Adrenal gland (tissue), 12 donors: ENCODE measurements around the gene MAPT. TPM values are rescaled to one million over a fixed set of nuclear protein-coding genes. Genes with fewer than 3 reads are reported as not detected.

ENCODE experiments used
- DNase-seq, 7 donors: peaks; one replicate each; pipeline ENCODE4 v3.0.0-alpha.2; 2019 to 2020
- H3K27ac ChIP-seq, 5 donors: fragments of 200-600 bp; sonication (generic) in 4 of 5; 1 replicate in 3 of 5; 2 replicates in 2 of 5; pipeline versions ENCODE4 v1.5.1 to v1.8.0; 2016 to 2020; ENCODE audit warnings: mild to moderate bottlenecking in 1 of 5
- H3K27me3 ChIP-seq: fragments of 200-600 bp; 2 replicates; pipeline ENCODE4 v1.8.0; 2021
- H3K36me3 ChIP-seq, 2 donors: fragments of 200-600 bp; replicated peaks in 1 of 2; 1 replicate in 1 of 2; 2 replicates in 1 of 2; pipeline versions ENCODE4 v1.5.1 to v1.8.0; 2018 to 2022
- H3K4me1 ChIP-seq, 2 donors: fragments of 200-600 bp; replicated peaks in 1 of 2; 1 replicate in 1 of 2; 2 replicates in 1 of 2; pipeline versions ENCODE4 v1.5.1 to v1.8.0; 2018 to 2021
- H3K4me3 ChIP-seq, 4 donors: fragments of 200-600 bp; sonication (generic) in 3 of 4; one replicate each; pipeline ENCODE4 v1.5.1; 2016 to 2018
- H3K9me3 ChIP-seq, 3 donors: fragments of 200-600 bp; sonication (generic) in 1 of 3; replicated peaks in 1 of 3; 1 replicate in 2 of 3; 2 replicates in 1 of 3; pipeline versions ENCODE4 v1.5.1 to v1.8.0; 2016 to 2021
- CTCF ChIP-seq, 6 experiments: fragments of 450-650 bp in 4 of 6; fragments of 200-600 bp in 2 of 6; sonication (generic) in 1 of 6; IDR thresholded peaks; 1 replicate in 5 of 6; 2 replicates in 1 of 6; pipeline versions ENCODE4 v1.5.1 to v1.8.0; 2016 to 2021; ENCODE audit warnings: antibody characterized with exemption in 6 of 6, mild to moderate bottlenecking in 2 of 6, moderate library complexity in 1 of 6
- POLR2A ChIP-seq, 2 donors: fragments of 450-650 bp; IDR thresholded peaks; one replicate each; pipeline ENCODE4 v1.6.1; 2017; ENCODE audit warnings: antibody characterized with exemption in 2 of 2, mild to moderate bottlenecking in 2 of 2, moderate library complexity in 1 of 2
- WGBS, 4 donors: extraction: QIAGEN DNeasy Blood & Tissue Kit in 2 of 4; methylation state at CpG; one replicate each; pipeline versions ENCODE4 v1.1.5 to v1.1.7; 2013 to 2017; 5-methylcytosine and 5-hydroxymethylcytosine counted together
- intact Hi-C, 2 donors: fragments of 100-400 bp; cut with DNase I; formaldehyde crosslinking; loops; one replicate each; pipeline versions ENCODE4 v1.14.1 to v1.15.0; 2022 to 2023
- polyA plus RNA-seq, 3 donors: library from polyadenylated mRNA; stranded (reverse); fragments of 200-250 nt in 2 of 3; fragments of 350-450 nt in 1 of 3; fragmentation: Illumina TruSeq in 1 of 3; extraction: RNeasy Lipid Tissue Mini Kit (QIAGEN cat#74804) in 1 of 3; gene quantifications; one replicate each; pipeline ENCODE4 v1.2.3, GENCODE V29; 2013 to 2014
- total RNA-seq, 9 donors: library from RNA; depleted of rRNA in 4 of 9; stranded (reverse); fragments of >200 nt in 4 of 9; fragments of 120-200 nt in 1 of 9; fragmentation: NEBNext Ultra II Directional in 1 of 9; extraction: Animal tissue kit (Norgen Biotek cat#: 25700) in 1 of 9; gene quantifications; one replicate each; pipeline versions ENCODE4 v1.1.0 to v1.2.4, GENCODE V29; 2013 to 2023
- donor health status: healthy with polysubstance abuse.
- donor health status: Bipolar disorder and iron deficiency.
- donor health status: DM: yes; HTN: yes; CAD: no.
- donor health status: DM: no; HTN: no; CAD: no.
- donor health status: DM: no; HTN: no; CAD: no.
- donor health status: DM: yes; HTN: yes; CAD: no.

Gene MAPT
- total and polyA plus RNA-seq, 12 donors: 0.72 to 17.6 (median 3.3) TPM

DNA sequence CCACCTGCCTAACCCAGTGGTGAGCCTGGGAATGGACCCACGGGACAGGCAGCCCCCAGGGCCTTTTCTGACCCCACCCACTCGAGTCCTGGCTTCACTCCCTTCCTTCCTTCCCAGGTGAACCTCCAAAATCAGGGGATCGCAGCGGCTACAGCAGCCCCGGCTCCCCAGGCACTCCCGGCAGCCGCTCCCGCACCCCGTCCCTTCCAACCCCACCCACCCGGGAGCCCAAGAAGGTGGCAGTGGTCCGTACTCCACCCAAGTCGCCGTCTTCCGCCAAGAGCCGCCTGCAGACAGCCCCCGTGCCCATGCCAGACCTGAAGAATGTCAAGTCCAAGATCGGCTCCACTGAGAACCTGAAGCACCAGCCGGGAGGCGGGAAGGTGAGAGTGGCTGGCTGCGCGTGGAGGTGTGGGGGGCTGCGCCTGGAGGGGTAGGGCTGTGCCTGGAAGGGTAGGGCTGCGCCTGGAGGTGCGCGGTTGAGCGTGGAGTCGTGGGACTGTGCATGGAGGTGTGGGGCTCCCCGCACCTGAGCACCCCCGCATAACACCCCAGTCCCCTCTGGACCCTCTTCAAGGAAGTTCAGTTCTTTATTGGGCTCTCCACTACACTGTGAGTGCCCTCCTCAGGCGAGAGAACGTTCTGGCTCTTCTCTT, 102.1 kb downstream of the MAPT start:
- Histone ChIP-seq H3K4me1 (no peaks in the 10 kb centered on the region), H3K4me3 (no peak overlapping the region), H3K36me3 (no peaks in the 10 kb centered on the region), H3K27ac (no peak overlapping the region), H3K9me3 (no peaks in the 10 kb centered on the region), H3K27me3 (no peaks in the 10 kb centered on the region)
- DNase-seq: no peak
- intact Hi-C loops: no loop called here
- no peak for TF ChIP-seq CTCF (IDR thresholded peaks at IDR 0.05)
- TF ChIP-seq POLR2A (IDR thresholded peaks at IDR 0.05): no peak
- WGBS, 4 donors: 84 to 88% (median 86%) methylated on average over 11 to 31 of the region's 31 CpGs

DNA sequence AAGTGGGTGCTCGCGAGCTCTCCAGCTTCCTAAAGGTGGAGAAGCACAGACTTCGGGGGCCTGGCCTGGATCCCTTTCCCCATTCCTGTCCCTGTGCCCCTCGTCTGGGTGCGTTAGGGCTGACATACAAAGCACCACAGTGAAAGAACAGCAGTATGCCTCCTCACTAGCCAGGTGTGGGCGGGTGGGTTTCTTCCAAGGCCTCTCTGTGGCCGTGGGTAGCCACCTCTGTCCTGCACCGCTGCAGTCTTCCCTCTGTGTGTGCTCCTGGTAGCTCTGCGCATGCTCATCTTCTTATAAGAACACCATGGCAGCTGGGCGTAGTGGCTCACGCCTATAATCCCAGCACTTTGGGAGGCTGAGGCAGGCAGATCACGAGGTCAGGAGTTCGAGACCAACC, 102.8 kb downstream of the MAPT start:
- H3K27me3 ChIP-seq: no peaks in the 10 kb centered on the region
- H3K4me3 ChIP-seq: no peak overlapping the region
- 88 to 90% (median 89%) methylated on average over 8 to 13 of the region's 13 CpGs for WGBS, 4 donors
- no peak overlapping the region for H3K27ac ChIP-seq
- intact Hi-C loops: no loop called here
- no peaks in the 10 kb centered on the region for H3K4me1 ChIP-seq
- DNase-seq: no peak
- H3K36me3 ChIP-seq: no peaks in the 10 kb centered on the region
- TF ChIP-seq CTCF (IDR thresholded peaks at IDR 0.05) (no peak), POLR2A (IDR thresholded peaks at IDR 0.05) (no peak)
- H3K9me3 ChIP-seq: no peaks in the 10 kb centered on the region

- Histone ChIP-seq H3K27ac (no peak overlapping the region), H3K36me3 (no peaks in the 10 kb centered on the region), H3K4me1 (peaks cover 0 to under 1% of the 10 kb centered on the region in 2 donors), H3K9me3 (no peaks in the 10 kb centered on the region), H3K4me3 (no peak overlapping the region), H3K27me3 (no peaks in the 10 kb centered on the region)
- intact Hi-C loops: no loop called here
- DNase-seq: no peak
- WGBS, 4 donors: 79 to 89% (median 81%) methylated on average over 9 of the region's 9 CpGs
- no peak for TF ChIP-seq CTCF (IDR thresholded peaks at IDR 0.05)
Observed at GRCh38 chr17:45997624-45998023, 103.3 kb downstream of the MAPT start.

GRCh38 chr17:45998987-45999899, 104.9 kb downstream of the MAPT start, which contains the start of gene STH:
Gene STH, plus strand, starts transcription at chr17:45999250. Its CDS starts 30 bp downstream, at chr17:45999280.
- Histone ChIP-seq H3K4me3 (no peak within 1 kb of the TSS), H3K4me1 (peaks cover 0 to 12% of the 10 kb centered on the region in 2 donors), H3K36me3 (no peaks in the 10 kb centered on the region), H3K27me3 (no peaks in the 10 kb centered on the region), H3K9me3 (no peaks in the 10 kb centered on the region), H3K27ac (no peak within 1 kb of the TSS)
- no peak for DNase-seq
- TF ChIP-seq CTCF (IDR thresholded peaks at IDR 0.05) (no peak), POLR2A (IDR thresholded peaks at IDR 0.05) (no peak)
- WGBS, 4 donors: 79 to 87% (median 82%) methylated on average over 6 to 8 of the region's 8 CpGs
- intact Hi-C loops: no loop called here
